K562 (cell line): Measurements from ENCODE around the gene HAUS1.

ENCODE experiments used
- C11orf30 ChIP-seq: fragments of 450-650 bp; IDR thresholded peaks from 2 replicates; pipeline ENCODE4 v1.6.1; 2016; ENCODE audit warnings: low read depth, mild to moderate bottlenecking
- CREM ChIP-seq: IDR thresholded peaks from 2 replicates; pipeline ENCODE4 v1.6.1; 2014; ENCODE audit warnings: antibody characterized with exemption, low read depth
- CTCF ChIP-seq, 3 experiments: IDR thresholded peaks in 2 of 3; conservative IDR thresholded peaks in 1 of 3; 2 replicates each; pipeline ENCODE4 v1.5.1; 2011 to 2012; ENCODE audit warnings: low read length in 3 of 3, mild to moderate bottlenecking in 3 of 3, control low read depth in 2 of 3, improper control_type of control experiment in 1 of 3, inconsistent platforms in 1 of 3, low read depth in 1 of 3, mixed read lengths in 1 of 3, moderate library complexity in 1 of 3; ENCODE audit not compliant: insufficient read depth in 2 of 3
- ESRRA ChIP-seq: fragments of 450-650 bp; IDR thresholded peaks from 2 replicates; pipeline ENCODE4 v1.6.1; 2014; ENCODE audit warnings: low read depth, mild to moderate bottlenecking, moderate library complexity, borderline replicate concordance
- SMARCB1 ChIP-seq: IDR thresholded peaks from 2 replicates; pipeline ENCODE4 v1.6.1; 2011; ENCODE audit warnings: improper control_type of control experiment, low read depth; ENCODE audit not compliant: insufficient read length
- SP2 ChIP-seq: IDR thresholded peaks from 2 replicates; pipeline ENCODE4 v1.6.1; 2011; ENCODE audit warnings: mild to moderate bottlenecking, low read depth, low read length, moderate library complexity; ENCODE audit not compliant: poor library complexity, severe bottlenecking; ENCODE audit errors: extremely low read depth
- YY1 ChIP-seq, 3 experiments: IDR thresholded peaks; 2 replicates each; pipeline ENCODE4 v1.6.1; 2011; ENCODE audit warnings: low read length in 2 of 3, mild to moderate bottlenecking in 2 of 3, moderate library complexity in 2 of 3, borderline replicate concordance in 1 of 3, control low read depth in 1 of 3, low read depth in 1 of 3; ENCODE audit not compliant: insufficient read depth in 3 of 3, insufficient replicate concordance in 2 of 3, control insufficient read depth in 1 of 3, insufficient read length in 1 of 3; ENCODE audit errors: extremely low read depth in 1 of 3
- ZBTB8A ChIP-seq: fragments of 450-650 bp; IDR thresholded peaks from 2 replicates; pipeline ENCODE4 v1.6.1; 2018; ENCODE audit warnings: mild to moderate bottlenecking, moderate library complexity; ENCODE audit not compliant: partially characterized antibody
- ZNF134 ChIP-seq: fragments of 250-450 bp; sonication (Bioruptor Pico); conservative IDR thresholded peaks from 2 replicates; pipeline ENCODE4 v1.4.0; 2020
- ZNF217 ChIP-seq: sonication (generic); formaldehyde crosslinking; IDR thresholded peaks from 2 replicates; pipeline ENCODE4 v1.8.0; 2022; ENCODE audit warnings: mild to moderate bottlenecking, missing genetic modification reagents
- ZNF274 ChIP-seq: IDR thresholded peaks from 2 replicates; pipeline ENCODE4 v1.6.1; 2011; ENCODE audit warnings: low read depth, mild to moderate bottlenecking, low read length, moderate library complexity, borderline replicate concordance
- TF ChIP-seq, protein P1 (sequence below): sonication (generic); formaldehyde crosslinking; IDR thresholded peaks from 2 replicates; pipeline ENCODE4 v1.8.0; 2023; ENCODE audit warnings: mild to moderate bottlenecking, missing genetic modification reagents

DNA sequence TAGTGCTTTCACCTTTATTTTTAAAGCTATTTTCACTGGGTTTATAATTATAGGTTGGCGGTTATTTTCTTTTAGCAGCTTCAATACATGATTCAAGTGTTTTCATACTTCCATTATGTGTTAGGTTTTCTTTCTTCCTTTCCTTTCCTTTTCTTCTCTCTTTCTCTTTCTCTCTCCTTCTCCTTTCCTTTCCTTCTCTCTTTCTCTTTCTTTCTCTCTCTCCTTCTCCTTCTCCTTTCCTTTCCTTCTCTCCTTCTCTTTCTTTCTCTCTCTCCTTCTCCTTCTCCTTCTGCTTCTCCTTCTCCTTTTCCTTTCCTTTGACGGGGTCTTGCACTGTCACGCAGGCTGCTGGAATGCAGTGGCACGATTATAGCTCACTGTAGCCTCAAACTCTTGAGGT lies 36.0 kb downstream of the HAUS1 start:
- TF ChIP-seq SP2 (no peak), CTCF (IDR thresholded peaks at IDR 0.05 in 2 of 3, conservative IDR thresholded peaks at IDR 0.05 in 1 of 3; ENCODE audit: insufficient read depth in 2 of 3, low read depth in 1 of 3, low read length in 3 of 3) (no peak), CREM (no peak), SMARCB1 (no peak), ZBTB8A (no peak), C11orf30 (no peak), ESRRA (no peak), ZNF274 (no peak), ZNF134 (CRISPR knock-in tag) (no peak), ZNF217 (CRISPR knock-in tag) (no peak), YY1 (IDR thresholded peaks at IDR 0.05; ENCODE audit: borderline replicate concordance in 1 of 3, control insufficient read depth in 1 of 3, extremely low read depth in 1 of 3, insufficient read depth in 3 of 3, insufficient read length in 1 of 3, insufficient replicate concordance in 2 of 3, low read depth in 1 of 3, low read length in 2 of 3) (no peak)
- TF ChIP-seq, protein P1, sequence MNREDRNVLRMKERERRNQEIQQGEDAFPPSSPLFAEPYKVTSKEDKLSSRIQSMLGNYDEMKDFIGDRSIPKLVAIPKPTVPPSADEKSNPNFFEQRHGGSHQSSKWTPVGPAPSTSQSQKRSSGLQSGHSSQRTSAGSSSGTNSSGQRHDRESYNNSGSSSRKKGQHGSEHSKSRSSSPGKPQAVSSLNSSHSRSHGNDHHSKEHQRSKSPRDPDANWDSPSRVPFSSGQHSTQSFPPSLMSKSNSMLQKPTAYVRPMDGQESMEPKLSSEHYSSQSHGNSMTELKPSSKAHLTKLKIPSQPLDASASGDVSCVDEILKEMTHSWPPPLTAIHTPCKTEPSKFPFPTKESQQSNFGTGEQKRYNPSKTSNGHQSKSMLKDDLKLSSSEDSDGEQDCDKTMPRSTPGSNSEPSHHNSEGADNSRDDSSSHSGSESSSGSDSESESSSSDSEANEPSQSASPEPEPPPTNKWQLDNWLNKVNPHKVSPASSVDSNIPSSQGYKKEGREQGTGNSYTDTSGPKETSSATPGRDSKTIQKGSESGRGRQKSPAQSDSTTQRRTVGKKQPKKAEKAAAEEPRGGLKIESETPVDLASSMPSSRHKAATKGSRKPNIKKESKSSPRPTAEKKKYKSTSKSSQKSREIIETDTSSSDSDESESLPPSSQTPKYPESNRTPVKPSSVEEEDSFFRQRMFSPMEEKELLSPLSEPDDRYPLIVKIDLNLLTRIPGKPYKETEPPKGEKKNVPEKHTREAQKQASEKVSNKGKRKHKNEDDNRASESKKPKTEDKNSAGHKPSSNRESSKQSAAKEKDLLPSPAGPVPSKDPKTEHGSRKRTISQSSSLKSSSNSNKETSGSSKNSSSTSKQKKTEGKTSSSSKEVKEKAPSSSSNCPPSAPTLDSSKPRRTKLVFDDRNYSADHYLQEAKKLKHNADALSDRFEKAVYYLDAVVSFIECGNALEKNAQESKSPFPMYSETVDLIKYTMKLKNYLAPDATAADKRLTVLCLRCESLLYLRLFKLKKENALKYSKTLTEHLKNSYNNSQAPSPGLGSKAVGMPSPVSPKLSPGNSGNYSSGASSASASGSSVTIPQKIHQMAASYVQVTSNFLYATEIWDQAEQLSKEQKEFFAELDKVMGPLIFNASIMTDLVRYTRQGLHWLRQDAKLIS (CRISPR knock-in tag): no peak
